PC-9 (cell line): ENCODE data around the gene PRDM16. TPM values are rescaled to one million over a fixed set of nuclear protein-coding genes. Genes with fewer than 3 reads are reported as not detected.

Source experiments
- BruUV-seq: library from RNA; stranded (reverse); fragments of 400-500 nt; replicated peaks from 2 replicates; lab custom pipeline; 2021; lab: Mats Ljungman, UMichigan
- CTCF ChIA-PET: fragments of 300-600 bp; sonication (Branson Sonifier 250); formaldehyde crosslinking; loops from one replicate; lab custom pipeline; 2022; ENCODE audit warnings: antibody characterized with exemption; lab: Charles Lee
- POLR2A ChIA-PET: fragments of 300-600 bp; sonication (Branson Sonifier 250); formaldehyde crosslinking; loops from one replicate; lab custom pipeline; 2022; ENCODE audit warnings: antibody characterized with exemption; ENCODE audit not compliant: unreplicated experiment; lab: Charles Lee
- DNase-seq, 2 experiments: peaks; one replicate each; pipeline versions ENCODE4 v3.0.0 to v3.0.0-alpha.2; 2015 to 2022; ENCODE audit warnings: mixed read lengths in 1 of 2
- H2AFZ ChIP-seq: fragments of 200-600 bp; sonication (generic); 2 replicates; pipeline ENCODE4 v1.8.1; 2017; ENCODE audit warnings: antibody characterized with exemption
- H3F3A ChIP-seq: fragments of 200-600 bp; sonication (generic); 2 replicates; pipeline ENCODE4 v1.8.1; 2017; ENCODE audit warnings: antibody characterized with exemption, mild to moderate bottlenecking, low read depth; ENCODE audit not compliant: insufficient read depth
- H3K27ac ChIP-seq: fragments of 200-600 bp; sonication (generic); 2 replicates; pipeline ENCODE4 v1.6.1; 2016; ENCODE audit warnings: mixed run types
- H3K27me3 ChIP-seq: fragments of 200-600 bp; sonication (generic); 2 replicates; pipeline ENCODE4 v1.6.1; 2016; ENCODE audit warnings: low read depth, mixed run types; ENCODE audit not compliant: insufficient read depth
- H3K36me3 ChIP-seq: fragments of 200-600 bp; sonication (generic); 2 replicates; pipeline ENCODE4 v1.6.1; 2016; ENCODE audit warnings: low read depth, mixed run types
- H3K4me1 ChIP-seq: fragments of 200-600 bp; sonication (generic); replicated peaks from 2 replicates; pipeline ENCODE4 v1.6.1; 2016; ENCODE audit warnings: mixed run types; ENCODE audit not compliant: insufficient read depth
- H3K4me2 ChIP-seq: fragments of 200-600 bp; sonication (generic); 2 replicates; pipeline ENCODE4 v1.6.1; 2017; ENCODE audit warnings: mixed run types
- H3K4me3 ChIP-seq: fragments of 200-600 bp; sonication (generic); 2 replicates; pipeline ENCODE4 v1.6.1; 2016; ENCODE audit warnings: mixed run types
- H3K79me2 ChIP-seq: fragments of 200-600 bp; sonication (generic); 2 replicates; pipeline ENCODE4 v1.6.1; 2017; ENCODE audit warnings: low read depth, mixed run types
- H3K9me2 ChIP-seq: fragments of 200-600 bp; sonication (generic); 2 replicates; pipeline ENCODE4 v1.8.1; 2017; ENCODE audit warnings: mild to moderate bottlenecking; ENCODE audit not compliant: insufficient read depth
- H3K9me3 ChIP-seq: fragments of 200-600 bp; sonication (generic); 2 replicates; pipeline ENCODE4 v1.8.1; 2016; ENCODE audit warnings: low read depth; ENCODE audit not compliant: insufficient read depth
- H4K20me1 ChIP-seq: fragments of 200-600 bp; sonication (generic); 2 replicates; pipeline ENCODE4 v1.8.1; 2017; ENCODE audit not compliant: insufficient read depth
- CTCF ChIP-seq: fragments of 200-600 bp; sonication (generic); conservative IDR thresholded peaks from 2 replicates; pipeline ENCODE4 v1.6.1; 2017; ENCODE audit warnings: mixed run types, antibody characterized with exemption, mild to moderate bottlenecking, moderate library complexity
- EZH2 ChIP-seq: fragments of 200-600 bp; sonication (generic); IDR thresholded peaks from 2 replicates; pipeline ENCODE4 v1.8.0; 2017; ENCODE audit warnings: antibody characterized with exemption, low read depth
- intact Hi-C: fragments of 100-400 bp; cut with micrococcal nuclease; formaldehyde crosslinking; loops from one replicate; pipeline ENCODE4 v1.10.0; 2022; ENCODE audit not compliant: unreplicated experiment
- total RNA-seq: library from RNA; stranded (reverse); gene quantifications from 2 replicates; pipeline ENCODE4 v1.2.3, GENCODE V29; 2021

The PRDM16 gene
- total RNA-seq, 1 experiment from 2014 or later = not detected

GRCh38 chr1:3393024-3393986, 324.3 kb downstream of the PRDM16 start:
- Histone ChIP-seq H3K27ac (no peak overlapping the region), H2AFZ (no peak overlapping the region), H3K4me3 (no peak overlapping the region), H3K4me1 (no peaks in the 10 kb centered on the region), H3K9me3 (no peaks in the 10 kb centered on the region), H3F3A (no peaks in the 10 kb centered on the region), H3K27me3 (peaks cover 97% of the 10 kb centered on the region), H3K79me2 (no peaks in the 10 kb centered on the region), H4K20me1 (no peaks in the 10 kb centered on the region), H3K4me2 (no peak overlapping the region), H3K36me3 (no peaks in the 10 kb centered on the region), H3K9me2 (no peaks in the 10 kb centered on the region)
- intact Hi-C loops = no loop called here
- DNase-seq = no peak
- CTCF ChIA-PET = no interaction called here
- TF ChIP-seq EZH2 = no peak
- no peak for TF ChIP-seq CTCF
- POLR2A ChIA-PET = no interaction called here
- BruUV-seq = no TSS peak

GRCh38 chr1:3393987-3394920, 325.3 kb downstream of the PRDM16 start:
- peaks cover 97% of the 10 kb centered on the region for H3K27me3 ChIP-seq
- no peaks in the 10 kb centered on the region for H3F3A ChIP-seq
- no peak overlapping the region for H3K4me3 ChIP-seq
- H3K27ac ChIP-seq = no peak overlapping the region
- ChIA-PET CTCF (no interaction called here), POLR2A (no interaction called here)
- no peaks in the 10 kb centered on the region for H4K20me1 ChIP-seq
- DNase-seq = no peak
- H3K4me2 ChIP-seq = no peak overlapping the region
- intact Hi-C loops = no loop called here
- H3K79me2 ChIP-seq = no peaks in the 10 kb centered on the region
- no TSS peak for BruUV-seq
- H3K9me3 ChIP-seq = no peaks in the 10 kb centered on the region
- TF ChIP-seq CTCF (no peak), EZH2 (no peak)
- H3K4me1 ChIP-seq = no peaks in the 10 kb centered on the region
- H2AFZ ChIP-seq = no peak overlapping the region
- H3K9me2 ChIP-seq = no peaks in the 10 kb centered on the region
- no peaks in the 10 kb centered on the region for H3K36me3 ChIP-seq

- no peaks in the 10 kb centered on the region for H3K4me1 ChIP-seq
- no TSS peak for BruUV-seq
- H3K27me3 ChIP-seq = peaks cover 97% of the 10 kb centered on the region
- H3K4me3 ChIP-seq = no peak overlapping the region
- H3F3A ChIP-seq = no peaks in the 10 kb centered on the region
- H3K36me3 ChIP-seq = no peaks in the 10 kb centered on the region
- H3K9me2 ChIP-seq = no peaks in the 10 kb centered on the region
- no peaks in the 10 kb centered on the region for H3K9me3 ChIP-seq
- POLR2A ChIA-PET = no interaction called here
- CTCF ChIA-PET = no interaction called here
- DNase-seq = no peak
- no peaks in the 10 kb centered on the region for H3K79me2 ChIP-seq
- no peak overlapping the region for H2AFZ ChIP-seq
- TF ChIP-seq CTCF = no peak
- TF ChIP-seq EZH2 = no peak
- no peak overlapping the region for H3K27ac ChIP-seq
- no peaks in the 10 kb centered on the region for H4K20me1 ChIP-seq
- H3K4me2 ChIP-seq = no peak overlapping the region
- intact Hi-C loops = no loop called here
These were observed 327.4 kb downstream of the PRDM16 start for GRCh38 chr1:3396411-3396810.
